Tibial nerve (tissue), 4 donors: ENCODE measurements around the gene GSTA4. TPM values are rescaled to one million over a fixed set of nuclear protein-coding genes. Genes with fewer than 3 reads are reported as not detected.

Source experiments
- DNase-seq, 2 donors: peaks; one replicate each; pipeline ENCODE4 v3.0.0-alpha.2; 2019; ENCODE audit warnings: low spot score in 2 of 2
- H3K27ac ChIP-seq, 4 donors: fragments of 200-600 bp; sonication (generic) in 3 of 4; one replicate each; pipeline ENCODE4 v1.5.1; 2017 to 2019; ENCODE audit warnings: mild to moderate bottlenecking in 1 of 4
- H3K27me3 ChIP-seq, 2 donors: fragments of 200-600 bp; sonication (generic) in 1 of 2; one replicate each; pipeline versions ENCODE4 v1.5.1 to v1.6.0; 2017 to 2019
- H3K36me3 ChIP-seq, 3 donors: fragments of 200-600 bp; sonication (generic); one replicate each; pipeline ENCODE4 v1.5.1; 2018 to 2019
- H3K4me1 ChIP-seq, 4 donors: fragments of 200-600 bp; sonication (generic) in 3 of 4; one replicate each; pipeline ENCODE4 v1.5.1; 2017 to 2019
- H3K4me3 ChIP-seq, 4 donors: fragments of 200-600 bp; sonication (generic) in 3 of 4; one replicate each; pipeline ENCODE4 v1.5.1; 2017 to 2019; ENCODE audit warnings: mild to moderate bottlenecking in 1 of 4, moderate library complexity in 1 of 4
- H3K9me3 ChIP-seq, 4 donors: fragments of 200-600 bp; sonication (generic) in 3 of 4; one replicate each; pipeline ENCODE4 v1.5.1; 2017 to 2019
- CTCF ChIP-seq, 5 experiments: fragments of 200-600 bp in 3 of 5; fragments of 450-650 bp in 2 of 5; sonication (generic) in 3 of 5; IDR thresholded peaks; one replicate each; pipeline ENCODE4 v1.5.1; 2016 to 2019; ENCODE audit warnings: antibody characterized with exemption in 5 of 5, mild to moderate bottlenecking in 3 of 5, moderate library complexity in 2 of 5
- EP300 ChIP-seq, 2 donors: sonication (generic); formaldehyde crosslinking; IDR thresholded peaks; one replicate each; pipeline ENCODE4 v1.6.1; 2017; ENCODE audit warnings: antibody characterized with exemption in 2 of 2, mild to moderate bottlenecking in 1 of 2
- POLR2A ChIP-seq, 2 donors: fragments of 450-650 bp; IDR thresholded peaks; one replicate each; pipeline ENCODE4 v1.6.1; 2017; ENCODE audit warnings: antibody characterized with exemption in 2 of 2, mild to moderate bottlenecking in 2 of 2, moderate library complexity in 2 of 2
- WGBS, 2 donors: methylation state at CpG; one replicate each; pipeline ENCODE4 v1.1.5; 2018; 5-methylcytosine and 5-hydroxymethylcytosine counted together
- total RNA-seq, 4 donors: library from RNA; depleted of rRNA; stranded (reverse); fragments of >200 nt; gene quantifications; one replicate each; pipeline ENCODE4 v1.1.0, GENCODE V29; 2016

The GSTA4 gene
- total RNA-seq, 4 donors from 2014 or later = 24.3 to 34.7 (median 29.1) TPM

- Histone ChIP-seq H3K4me3 (no peak overlapping the region), H3K27me3 (no peaks in the 10 kb centered on the region), H3K9me3 (no peaks in the 10 kb centered on the region), H3K27ac (no peak overlapping the region), H3K36me3 (peaks cover 0 to 10% (median 0%) of the 10 kb centered on the region in 3 donors), H3K4me1 (no peaks in the 10 kb centered on the region)
- TF ChIP-seq EP300 (IDR thresholded peaks at IDR 0.05) = no peak
- TF ChIP-seq POLR2A (IDR thresholded peaks at IDR 0.05) = no peak
- TF ChIP-seq CTCF (IDR thresholded peaks at IDR 0.05) = no peak
- DNase-seq = no peak
Measured at GRCh38 chr6:52972989-52973388, 22.1 kb downstream of the GSTA4 start.

GRCh38 chr6:52969359-52969758, 25.7 kb downstream of the GSTA4 start:
- 76 to 90% methylated on average over 2 of the region's 2 CpGs for WGBS, 2 donors
- Histone ChIP-seq H3K27ac (no peak overlapping the region), H3K4me1 (no peaks in the 10 kb centered on the region), H3K36me3 (no peaks in the 10 kb centered on the region), H3K9me3 (no peaks in the 10 kb centered on the region), H3K27me3 (no peaks in the 10 kb centered on the region), H3K4me3 (no peak overlapping the region)
- TF ChIP-seq POLR2A (IDR thresholded peaks at IDR 0.05) (no peak), CTCF (IDR thresholded peaks at IDR 0.05) (no peak), EP300 (IDR thresholded peaks at IDR 0.05) (no peak)
- no peak for DNase-seq

- Histone ChIP-seq H3K27me3 (no peaks in the 10 kb centered on the region), H3K4me1 (no peaks in the 10 kb centered on the region), H3K27ac (no peak overlapping the region), H3K36me3 (no peaks in the 10 kb centered on the region), H3K9me3 (no peaks in the 10 kb centered on the region), H3K4me3 (no peak overlapping the region)
- TF ChIP-seq POLR2A (IDR thresholded peaks at IDR 0.05) (no peak), CTCF (IDR thresholded peaks at IDR 0.05) (no peak), EP300 (IDR thresholded peaks at IDR 0.05) (no peak)
- DNase-seq = no peak
- WGBS, 2 donors = 84 to 87% methylated on average over 3 of the region's 3 CpGs
Measured at GRCh38 chr6:52966101-52966500, 29.0 kb downstream of the GSTA4 start.

GRCh38 chr6:52965380-52965779, 29.7 kb downstream of the GSTA4 start:
- H3K36me3 ChIP-seq = no peaks in the 10 kb centered on the region
- no peak overlapping the region for H3K4me3 ChIP-seq
- 62 to 81% methylated on average over 4 of the region's 4 CpGs for WGBS, 2 donors
- H3K27me3 ChIP-seq = no peaks in the 10 kb centered on the region
- TF ChIP-seq POLR2A (IDR thresholded peaks at IDR 0.05) = no peak
- no peak for TF ChIP-seq CTCF (IDR thresholded peaks at IDR 0.05)
- no peak for TF ChIP-seq EP300 (IDR thresholded peaks at IDR 0.05)
- DNase-seq = no peak
- H3K27ac ChIP-seq = no peak overlapping the region
- H3K9me3 ChIP-seq = no peaks in the 10 kb centered on the region
- no peaks in the 10 kb centered on the region for H3K4me1 ChIP-seq

GRCh38 chr6:52964318-52964717, 30.8 kb downstream of the GSTA4 start:
- TF ChIP-seq CTCF (IDR thresholded peaks at IDR 0.05) (no peak), EP300 (IDR thresholded peaks at IDR 0.05) (no peak), POLR2A (IDR thresholded peaks at IDR 0.05) (no peak)
- no peak overlapping the region for H3K4me3 ChIP-seq
- H3K36me3 ChIP-seq = no peaks in the 10 kb centered on the region
- no peaks in the 10 kb centered on the region for H3K4me1 ChIP-seq
- H3K27ac ChIP-seq = no peak overlapping the region
- H3K27me3 ChIP-seq = no peaks in the 10 kb centered on the region
- DNase-seq = no peak
- no peaks in the 10 kb centered on the region for H3K9me3 ChIP-seq
- WGBS, 2 donors = 33 to 46% methylated on average over 1 of the region's 1 CpG
